Endothelial cell of umbilical vein (primary cell): Measurements from ENCODE around the gene MATN4. TPM values are rescaled to one million over a fixed set of nuclear protein-coding genes. Genes with fewer than 3 reads are reported as not detected.

Experiments used
- BruUV-seq: library from RNA; stranded (reverse); fragments of 400-500 nt; replicated peaks from 2 replicates; lab custom pipeline; 2021; lab: Mats Ljungman, UMichigan
- CTCF ChIA-PET: fragments of 300-600, 350-600 bp; sonication (Branson Sonifier 250); formaldehyde crosslinking; loops from one replicate; lab custom pipeline; 2021; ENCODE audit warnings: antibody characterized with exemption, inconsistent platforms; lab: Charles Lee
- POLR2A ChIA-PET: fragments of 300-600, 350-600 bp; sonication (Branson Sonifier 250); formaldehyde crosslinking; loops from one replicate; lab custom pipeline; 2021; ENCODE audit warnings: antibody characterized with exemption, inconsistent platforms; lab: Charles Lee
- DNase-seq: peaks from one replicate; pipeline ENCODE4 v3.0.0-alpha.2; 2011; ENCODE audit warnings: low read depth, low spot score
- FAIRE-seq: peaks from 2 replicates; lab custom pipeline; 2011; peaks lifted over from hg19 to GRCh38; lab: Jason Lieb, UNC
- H2AFZ ChIP-seq: 2 replicates; pipeline ENCODE4 v1.6.0; 2012; ENCODE audit warnings: low read depth, low read length, control low read depth, inconsistent platforms
- H3K27ac ChIP-seq: 2 replicates; pipeline ENCODE4 v1.5.1; 2011; ENCODE audit warnings: low read depth, mild to moderate bottlenecking, control low read depth, low read length, moderate library complexity; ENCODE audit not compliant: insufficient read depth
- H3K27me3 ChIP-seq, 2 experiments: 2 replicates each; pipeline versions ENCODE4 v1.6.0 to v1.6.1; 2011; ENCODE audit warnings: low read length in 2 of 2, mixed read lengths in 1 of 2; ENCODE audit not compliant: control insufficient read depth in 2 of 2, insufficient read depth in 2 of 2
- H3K36me3 ChIP-seq, 2 experiments: 2 replicates in 1 of 2; 3 replicates in 1 of 2; pipeline ENCODE4 v1.5.1; 2011; ENCODE audit warnings: low read length in 2 of 2, mild to moderate bottlenecking in 1 of 2, moderate library complexity in 1 of 2; ENCODE audit not compliant: control insufficient read depth in 2 of 2, insufficient read depth in 2 of 2; ENCODE audit errors: extremely low read depth in 1 of 2
- H3K4me1 ChIP-seq: 3 replicates; pipeline ENCODE4 v1.5.1; 2011; ENCODE audit warnings: mild to moderate bottlenecking, low read length; ENCODE audit not compliant: control insufficient read depth, insufficient read depth; ENCODE audit errors: extremely low read depth
- H3K4me2 ChIP-seq: 2 replicates; pipeline ENCODE4 v1.6.1; 2011; ENCODE audit warnings: low read length, control low read depth, mixed read lengths; ENCODE audit not compliant: insufficient read depth
- H3K4me3 ChIP-seq, 3 experiments: fragments of 200-600 bp in 1 of 3; sonication (generic), shearing (Covaris generic) in 1 of 3; replicated peaks in 1 of 3; 2 replicates each; pipeline ENCODE4 v1.5.1; 2011 to 2016; ENCODE audit warnings: control low read depth in 3 of 3, low read length in 3 of 3, mild to moderate bottlenecking in 2 of 3, inconsistent platforms in 1 of 3, low read depth in 1 of 3, moderate library complexity in 1 of 3; ENCODE audit not compliant: insufficient read depth in 1 of 3
- H3K79me2 ChIP-seq: 2 replicates; pipeline ENCODE4 v1.6.0; 2012; ENCODE audit warnings: low read length, inconsistent platforms; ENCODE audit not compliant: control insufficient read depth, insufficient read depth
- H3K9ac ChIP-seq: replicated peaks from 2 replicates; pipeline ENCODE3; 2011; ENCODE audit warnings: low read length, control low read depth; ENCODE audit not compliant: insufficient read depth; ENCODE audit errors: extremely low read depth
- H3K9me1 ChIP-seq: replicated peaks from 3 replicates; pipeline ENCODE4 v1.6.0; 2011; ENCODE audit warnings: mild to moderate bottlenecking, low read length; ENCODE audit not compliant: control insufficient read depth, insufficient read depth; ENCODE audit errors: extremely low read depth
- H3K9me3 ChIP-seq: replicated peaks from 2 replicates; pipeline ENCODE4 v1.5.1; 2012; ENCODE audit warnings: low read length, inconsistent platforms; ENCODE audit not compliant: control insufficient read depth, insufficient read depth
- H4K20me1 ChIP-seq: replicated peaks from 2 replicates; pipeline ENCODE3; 2011; ENCODE audit warnings: mild to moderate bottlenecking, low read length; ENCODE audit not compliant: control insufficient read depth, insufficient read depth; ENCODE audit errors: extremely low read depth
- EZH2 ChIP-seq: IDR thresholded peaks from 2 replicates; pipeline ENCODE4 v1.6.1; 2012; ENCODE audit warnings: borderline replicate concordance, low read depth, mild to moderate bottlenecking, moderate library complexity, low read length, inconsistent platforms; ENCODE audit not compliant: severe bottlenecking
- FOS ChIP-seq: IDR thresholded peaks from 2 replicates; pipeline ENCODE4 v1.6.1; 2011; ENCODE audit warnings: mild to moderate bottlenecking, low read length, moderate library complexity, borderline replicate concordance; ENCODE audit not compliant: insufficient read depth
- GATA2 ChIP-seq: IDR thresholded peaks from 2 replicates; pipeline ENCODE4 v1.7.0; 2011; ENCODE audit warnings: low read depth, mild to moderate bottlenecking, moderate library complexity, mixed read lengths, low read length; ENCODE audit not compliant: insufficient read length, insufficient read depth
- JUN ChIP-seq: IDR thresholded peaks from 2 replicates; pipeline ENCODE4 v1.6.1; 2011; ENCODE audit warnings: borderline replicate concordance, low read depth; ENCODE audit not compliant: insufficient read length, insufficient read depth
- MYC ChIP-seq: IDR thresholded peaks from one replicate; pipeline ENCODE4 v1.6.1; 2011; ENCODE audit warnings: mild to moderate bottlenecking, low read depth, low read length
- POLR2A ChIP-seq: IDR thresholded peaks from 2 replicates; pipeline ENCODE4 v1.6.1; 2012; ENCODE audit warnings: low read depth, mild to moderate bottlenecking, control low read depth, low read length
- POLR2AphosphoS5 ChIP-seq: IDR thresholded peaks from 2 replicates; pipeline ENCODE4 v1.6.1; 2012; ENCODE audit warnings: low read depth, mild to moderate bottlenecking, control low read depth, low read length, moderate library complexity; ENCODE audit not compliant: insufficient read depth
- dilution Hi-C: fragments of 300-500 bp; cut with MboI; formaldehyde crosslinking; loops from one replicate; pipeline ENCODE4 v1.15.0; 2019; ENCODE audit warnings: low sequenced_read_pairs; ENCODE audit not compliant: extremely low pct_ligation_motif_present
- intact Hi-C: fragments of 100-400 bp; cut with micrococcal nuclease; formaldehyde crosslinking; loops from one replicate; pipeline ENCODE4 v1.10.0; 2022
- polyA plus RNA-seq, 4 experiments: library from polyadenylated mRNA; depleted of rRNA in 3 of 4; stranded (reverse) in 3 of 4; unstranded in 1 of 4; fragments of >200 nt; gene quantifications; 2 replicates each; pipeline versions ENCODE4 v1.2.1 to v1.2.3, GENCODE V29; 2011 to 2012; ENCODE audit warnings: missing spikeins in 1 of 4
- total RNA-seq: library from RNA; stranded (reverse); gene quantifications from 2 replicates; pipeline ENCODE4 v1.2.3, GENCODE V29; 2021
- TF ChIP-seq, protein P1 (sequence below), 2 donors: IDR thresholded peaks; 1 replicate in 1 of 2; 2 replicates in 1 of 2; pipeline ENCODE4 v1.5.1; 2011; ENCODE audit warnings: low read length in 2 of 2, mild to moderate bottlenecking in 2 of 2, moderate library complexity in 2 of 2, control low read depth in 1 of 2, inconsistent platforms in 1 of 2, low read depth in 1 of 2; ENCODE audit not compliant: insufficient read depth in 1 of 2; ENCODE audit errors: extremely low read depth in 1 of 2
- TF ChIP-seq, protein P2 (sequence below): IDR thresholded peaks from 2 replicates; pipeline ENCODE4 v1.6.1; 2011; ENCODE audit not compliant: insufficient read depth, insufficient read length

Gene MATN4
- total and polyA plus RNA-seq, 2 donors (not counting 3 experiments of a cell fraction or from before 2014, with no cell fraction given): 0.10 TPM; not detected in 1

DNA sequence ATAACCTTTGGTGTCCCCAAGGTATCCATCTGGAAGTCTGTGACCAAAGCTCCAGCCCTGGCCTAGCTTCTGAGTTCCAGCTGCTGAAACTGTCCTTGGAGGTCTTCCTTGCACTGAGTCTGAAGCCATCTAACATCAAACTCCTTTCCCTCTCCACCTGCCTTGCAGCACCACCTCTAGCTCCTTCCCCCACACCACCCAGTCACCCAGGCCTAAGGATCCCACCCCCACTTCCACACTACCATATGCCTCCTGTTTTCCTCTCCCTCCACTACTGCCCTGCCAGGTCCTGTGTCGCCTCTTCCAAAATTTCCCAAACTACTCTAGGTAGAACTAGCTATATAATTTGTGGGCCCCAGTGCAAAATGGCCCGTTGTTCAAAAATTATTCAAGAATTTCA is 10.8 kb upstream of the MATN4 start:
- no peak for FAIRE-seq
- no peak for DNase-seq
- Histone ChIP-seq H3K4me1 (no peaks in the 10 kb centered on the region), H3K4me2 (no peak overlapping the region), H3K9ac (no peak overlapping the region), H3K4me3 (no peak overlapping the region), H3K79me2 (no peaks in the 10 kb centered on the region), H2AFZ (no peak overlapping the region), H3K9me3 (no peaks in the 10 kb centered on the region), H4K20me1 (no peaks in the 10 kb centered on the region), H3K27me3 (peaks cover 20 to 24% of the 10 kb centered on the region in 2 experiments), H3K27ac (no peak overlapping the region), H3K36me3 (no peaks in the 10 kb centered on the region), H3K9me1 (no peaks in the 10 kb centered on the region)
- no TSS peak for BruUV-seq
- ChIA-PET CTCF (interaction anchor here (0.7 to 15.2 kb wide), 38 partner anchors 10 to 460 kb away, joined by 3 to 389 read pairs (median 5); partner anchors contain the start of genes DBNDD2, PIGT, SDC4 and SYS1), POLR2A (interaction anchor here (0.7 kb wide), 1 partner anchor 461 kb away, joined by 4 read pairs; no protein-coding TSS in a partner anchor)
- intact Hi-C loops: loop anchor here (1.0 kb wide), 7 partner anchors 10 to 452 kb away; partner anchors contain the start of gene SYS1
- dilution Hi-C loops: no loop called here
- TF ChIP-seq JUN (no peak), GATA2 (no peak), EZH2 (no peak), POLR2A (no peak), MYC (no peak), POLR2AphosphoS5 (no peak), FOS (no peak)
- TF ChIP-seq, protein P1, sequence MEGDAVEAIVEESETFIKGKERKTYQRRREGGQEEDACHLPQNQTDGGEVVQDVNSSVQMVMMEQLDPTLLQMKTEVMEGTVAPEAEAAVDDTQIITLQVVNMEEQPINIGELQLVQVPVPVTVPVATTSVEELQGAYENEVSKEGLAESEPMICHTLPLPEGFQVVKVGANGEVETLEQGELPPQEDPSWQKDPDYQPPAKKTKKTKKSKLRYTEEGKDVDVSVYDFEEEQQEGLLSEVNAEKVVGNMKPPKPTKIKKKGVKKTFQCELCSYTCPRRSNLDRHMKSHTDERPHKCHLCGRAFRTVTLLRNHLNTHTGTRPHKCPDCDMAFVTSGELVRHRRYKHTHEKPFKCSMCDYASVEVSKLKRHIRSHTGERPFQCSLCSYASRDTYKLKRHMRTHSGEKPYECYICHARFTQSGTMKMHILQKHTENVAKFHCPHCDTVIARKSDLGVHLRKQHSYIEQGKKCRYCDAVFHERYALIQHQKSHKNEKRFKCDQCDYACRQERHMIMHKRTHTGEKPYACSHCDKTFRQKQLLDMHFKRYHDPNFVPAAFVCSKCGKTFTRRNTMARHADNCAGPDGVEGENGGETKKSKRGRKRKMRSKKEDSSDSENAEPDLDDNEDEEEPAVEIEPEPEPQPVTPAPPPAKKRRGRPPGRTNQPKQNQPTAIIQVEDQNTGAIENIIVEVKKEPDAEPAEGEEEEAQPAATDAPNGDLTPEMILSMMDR (IDR thresholded peaks at IDR 0.05; ENCODE audit: extremely low read depth in 1 of 2, insufficient read depth in 1 of 2, low read depth in 1 of 2, low read length in 2 of 2): no peak
- TF ChIP-seq, protein P2, sequence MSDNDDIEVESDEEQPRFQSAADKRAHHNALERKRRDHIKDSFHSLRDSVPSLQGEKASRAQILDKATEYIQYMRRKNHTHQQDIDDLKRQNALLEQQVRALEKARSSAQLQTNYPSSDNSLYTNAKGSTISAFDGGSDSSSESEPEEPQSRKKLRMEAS: no peak
